CD4-positive, alpha-beta T cell treated with Interferon alpha-2 for 1 hour (primary cell): ENCODE measurements around the gene PCK1.
"Not testable (repeated sequence)": the region's sequence is repeated elsewhere in the genome, so short reads cannot be mapped to it uniquely, and the experiment has no call there.

ENCODE experiments used
- DNase-seq, 2 donors: peaks; one replicate each; pipeline ENCODE4 v3.0.0-alpha.2; 2020 to 2022

Gene PCK1

DNA sequence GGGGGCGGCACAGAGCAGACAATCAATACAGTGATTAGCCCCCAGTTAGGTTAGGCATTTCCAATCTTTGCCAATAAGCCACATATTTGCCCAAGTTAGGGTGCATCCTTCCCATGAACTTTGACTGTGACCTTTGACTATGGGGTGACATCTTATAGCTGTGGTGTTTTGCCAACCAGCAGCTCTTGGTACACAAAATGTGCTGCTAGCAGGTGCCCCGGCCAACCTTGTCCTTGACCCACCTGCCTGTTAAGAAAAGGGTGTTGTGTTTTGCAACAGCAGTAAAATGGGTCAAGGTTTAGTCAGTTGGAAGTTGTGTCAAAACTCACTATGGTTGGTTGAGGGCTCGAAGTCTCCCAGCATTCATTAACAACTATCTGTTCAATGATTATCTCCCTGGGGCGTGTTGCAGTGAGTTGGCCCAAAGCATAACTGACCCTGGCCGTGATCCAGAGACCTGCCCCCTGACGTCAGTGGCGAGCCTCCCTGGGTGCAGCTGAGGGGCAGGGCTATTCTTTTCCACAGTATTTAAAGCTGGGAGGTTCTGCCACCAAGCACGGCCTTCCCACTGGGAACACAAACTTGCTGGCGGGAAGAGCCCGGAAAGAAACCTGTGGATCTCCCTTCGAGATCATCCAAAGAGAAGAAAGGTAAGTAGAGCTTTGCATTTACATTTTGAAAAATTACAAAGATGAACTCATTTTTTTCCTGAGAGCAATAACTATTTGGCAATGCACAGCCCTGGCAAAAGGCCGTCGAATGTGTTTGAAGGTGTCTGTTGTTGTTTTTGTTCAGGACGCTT lies at the start of gene PCK1:
Gene PCK1 (plus strand): TSS at position 557 of the 802 bp plus-strand sequence. CDS start 302 bp downstream, outside the sequence.
- DNase-seq = no peak

DNA sequence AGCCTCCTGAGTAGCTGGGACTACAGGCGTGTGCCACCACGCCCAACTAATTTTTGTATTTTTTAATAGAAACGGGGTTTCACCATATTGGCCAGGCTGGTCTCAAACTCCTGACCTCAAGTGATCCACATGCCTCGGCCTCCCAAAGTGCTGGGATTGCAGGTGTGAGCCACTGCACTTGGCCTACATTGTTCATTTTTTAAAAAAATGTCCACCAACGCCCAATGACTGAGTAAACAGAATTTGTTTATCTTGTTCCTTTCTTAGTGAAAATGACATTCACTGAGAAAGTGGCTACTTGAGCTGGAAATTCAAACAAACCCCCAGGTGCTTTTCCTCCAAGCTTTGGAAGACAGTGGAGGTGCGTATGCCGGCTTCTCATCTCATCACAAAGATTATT lies 49.2 kb upstream of the PCK1 start:
- not testable (repeated sequence) for DNase-seq

DNA sequence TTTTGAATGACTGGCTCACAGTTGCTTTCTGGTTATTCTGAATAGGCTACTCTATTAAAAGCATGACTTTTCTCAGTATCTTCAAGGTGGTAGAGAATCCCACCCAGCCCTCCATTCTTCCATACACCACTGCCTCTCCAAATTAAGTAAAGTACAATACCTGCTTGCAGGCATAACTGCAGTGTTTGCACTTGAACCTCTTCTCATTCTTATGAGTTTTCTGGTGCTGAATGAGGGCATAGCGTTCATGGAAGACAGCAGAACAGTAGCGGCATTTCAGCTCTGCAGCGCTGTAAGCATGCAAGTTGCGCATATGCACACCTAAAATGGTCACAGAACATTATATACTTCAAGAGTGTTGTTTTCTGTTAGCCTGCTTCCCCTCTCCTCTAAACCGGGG lies 48.5 kb upstream of the PCK1 start:
- DNase-seq = no peak

DNA sequence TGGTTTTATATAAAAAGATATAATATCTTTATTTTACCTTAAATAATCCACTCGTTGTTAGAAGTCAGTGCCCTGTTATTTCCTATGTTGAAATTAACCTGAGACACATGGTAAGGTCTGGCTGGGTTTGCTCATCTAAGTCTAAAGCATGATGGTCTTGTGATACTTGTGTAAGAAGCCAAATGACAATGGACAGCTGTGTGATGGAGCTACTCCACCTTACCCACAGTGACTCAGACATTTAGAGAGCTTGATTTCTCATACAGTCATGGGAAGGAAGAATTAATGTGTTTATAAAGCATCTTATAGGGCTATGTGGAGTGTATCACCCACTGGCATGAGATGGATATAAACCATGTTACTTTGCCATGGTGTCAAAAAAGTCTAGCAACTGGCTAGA lies 47.7 kb upstream of the PCK1 start:
- DNase-seq = no peak

DNA sequence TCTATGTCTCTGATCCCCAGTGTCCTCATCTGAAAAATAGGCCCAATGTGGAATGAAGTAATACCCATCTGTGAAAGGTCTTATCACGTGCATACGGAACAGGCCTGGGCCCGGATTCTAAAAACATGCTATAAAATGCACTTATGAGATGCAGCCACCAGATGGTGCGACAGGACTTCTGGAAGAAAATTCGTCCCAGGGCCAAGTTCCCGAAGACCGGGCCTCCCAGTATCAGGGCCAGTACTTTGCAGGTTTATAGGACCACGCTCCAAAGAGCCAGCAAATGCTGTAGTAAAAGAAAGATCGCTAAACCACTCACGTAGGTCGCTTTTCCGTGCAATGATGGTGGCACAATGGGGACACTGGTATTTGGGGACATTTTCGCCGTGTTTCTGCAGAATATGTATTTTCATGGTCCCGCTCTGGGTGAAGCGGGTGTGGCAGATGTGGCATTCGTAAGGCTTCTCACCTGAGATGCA lies 46.6 kb upstream of the PCK1 start:
- peak; percentile 34 to 37 for DNase-seq

DNA sequence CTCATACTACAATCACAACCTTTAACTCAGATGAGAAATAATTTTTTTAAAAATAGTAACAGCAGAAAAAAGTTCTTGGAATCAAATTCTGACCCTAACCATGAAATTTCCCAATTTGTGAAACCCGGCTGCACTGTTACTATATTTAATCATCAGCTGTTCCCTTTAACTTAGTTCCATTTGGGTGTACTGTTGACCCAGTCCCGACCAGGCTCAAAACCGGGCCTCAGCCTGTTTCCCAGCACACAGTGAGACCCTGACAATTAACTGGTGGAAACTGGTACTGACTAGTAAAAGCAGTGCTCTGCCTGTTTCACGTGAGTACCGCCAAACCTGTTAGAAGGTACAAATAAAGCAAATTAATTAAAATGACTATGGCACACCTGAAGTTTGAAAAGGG lies 43.0 kb upstream of the PCK1 start:
- DNase-seq = no peak

DNA sequence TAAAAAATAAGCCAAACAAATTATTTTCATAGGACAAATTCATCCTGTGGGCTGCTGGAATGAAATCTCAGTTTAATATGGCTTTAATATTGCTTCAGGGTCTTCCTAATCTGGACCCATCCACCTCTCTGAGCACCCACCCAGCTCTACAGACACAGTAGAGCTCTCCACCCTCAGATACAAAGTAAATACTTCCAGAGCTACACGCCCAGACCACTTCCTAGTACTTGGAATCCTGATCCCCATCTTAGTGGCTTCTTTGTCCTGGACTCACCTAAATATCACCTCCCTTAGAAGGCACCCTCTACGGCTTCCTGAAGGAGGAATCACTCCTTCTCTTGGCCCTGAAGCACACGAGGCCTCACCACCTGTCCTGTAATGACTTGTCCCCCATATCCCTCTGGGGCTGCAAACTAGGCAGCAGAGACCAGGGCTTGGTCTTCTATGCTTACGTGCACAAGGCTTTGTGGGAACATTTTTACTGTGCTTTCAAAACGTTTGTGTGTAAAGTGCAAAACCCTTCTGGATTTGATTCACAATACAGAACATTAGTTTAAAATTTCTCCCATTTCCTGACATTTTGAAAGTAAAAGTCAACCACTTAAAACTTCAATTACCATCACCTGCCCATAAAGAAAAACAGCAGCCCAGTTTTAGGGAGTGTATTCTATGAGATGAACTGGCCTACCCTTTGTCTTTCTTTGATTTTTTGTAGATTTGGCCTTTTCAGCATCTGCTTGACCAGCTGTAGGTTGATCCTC lies 38.4 kb upstream of the PCK1 start:
- no peak for DNase-seq

DNA sequence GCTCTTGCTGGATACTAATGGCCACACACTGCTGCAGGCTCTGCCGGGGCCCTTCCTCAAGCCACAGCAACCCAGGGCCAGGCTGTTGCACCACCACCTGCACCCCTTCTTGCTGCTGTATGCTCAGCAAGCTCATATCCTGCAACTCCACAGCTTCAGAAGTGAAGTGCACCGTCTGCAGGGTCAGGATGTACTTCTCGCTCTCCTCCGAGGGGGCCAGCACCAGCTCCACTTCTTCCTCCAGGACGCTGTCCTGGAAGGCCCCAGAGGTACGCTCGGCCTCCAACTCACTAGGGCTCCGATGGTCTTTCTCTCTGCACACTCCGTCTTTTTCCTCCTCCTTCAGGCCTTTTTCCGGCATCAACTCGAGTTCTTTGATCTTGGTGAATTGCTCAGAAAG lies 37.1 kb upstream of the PCK1 start:
- DNase-seq = no peak

DNA sequence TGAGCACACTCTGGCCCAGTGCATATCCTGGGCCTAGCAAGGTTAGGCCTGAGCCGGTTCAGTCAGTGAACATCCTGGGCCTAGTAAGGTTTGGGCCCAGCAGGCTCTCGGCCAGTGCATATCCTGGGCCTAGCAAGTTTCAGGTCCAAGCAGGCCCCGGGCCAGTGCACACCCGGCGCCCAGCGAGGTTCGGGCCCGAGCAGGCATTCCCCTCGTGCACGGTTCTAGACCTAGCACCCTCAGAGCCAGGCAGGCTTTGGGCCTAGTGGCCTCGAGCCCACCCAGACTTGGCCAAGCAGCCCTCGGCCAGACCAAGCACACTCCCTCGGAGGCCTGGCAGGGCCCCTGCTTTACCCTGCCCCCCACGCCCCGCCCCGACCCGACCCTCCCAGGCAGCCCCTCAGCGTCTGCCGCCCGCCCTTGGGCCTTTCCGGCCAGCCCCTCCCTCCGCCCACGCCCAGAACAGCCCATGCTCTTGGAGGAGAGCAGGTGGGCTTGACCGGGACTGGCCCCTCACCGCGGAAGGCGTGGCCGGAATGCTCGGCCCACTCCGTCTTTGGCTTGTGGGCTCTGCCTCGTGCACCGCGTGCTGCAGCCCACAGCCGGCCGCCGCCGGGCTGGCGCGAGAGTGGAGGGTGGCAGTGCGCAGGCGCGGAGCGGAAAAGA lies 36.3 kb upstream of the PCK1 start, which contains the start of gene CTCFL:
Gene CTCFL (minus strand): TSS at position 630 of the 666 bp plus-strand sequence. CDS start 935 bp downstream, outside the sequence.
- DNase-seq = no peak

DNA sequence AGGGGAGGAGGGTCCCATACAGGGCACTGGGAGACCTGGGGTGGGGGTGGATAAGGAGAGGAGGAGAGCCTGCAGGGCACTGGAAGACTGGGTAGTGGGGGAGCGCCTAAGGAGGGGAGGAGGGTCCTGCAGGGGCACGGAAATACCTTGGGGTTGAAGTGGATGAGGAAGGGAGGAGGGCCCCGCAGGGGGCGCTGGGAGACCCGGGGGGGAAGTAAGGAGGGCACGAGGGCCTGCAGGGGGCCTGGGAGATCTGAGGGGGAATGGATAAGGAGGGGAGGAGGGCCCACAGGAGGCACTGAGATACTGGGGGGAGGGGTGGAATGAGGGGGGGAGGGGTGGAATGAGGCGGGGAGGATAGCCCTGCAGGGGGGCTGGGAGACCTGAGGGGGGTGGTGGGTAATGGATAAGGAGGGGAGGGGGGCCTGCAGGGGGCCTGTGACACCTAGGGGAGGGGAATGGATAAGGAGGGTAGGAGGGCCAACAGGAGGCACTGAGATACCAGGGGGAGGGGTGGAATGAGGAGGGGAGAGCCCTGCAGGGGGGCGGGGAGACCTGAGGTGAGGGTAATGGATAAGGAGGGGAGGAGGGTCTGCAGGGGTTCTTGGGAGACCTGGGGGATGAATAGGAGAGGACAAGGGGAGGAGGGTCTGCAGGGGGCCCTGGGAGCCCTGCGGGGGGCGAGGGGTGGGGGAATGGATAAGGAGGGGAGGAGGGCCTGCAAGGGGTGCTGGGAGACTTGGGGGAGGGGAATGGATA lies 35.4 kb upstream of the PCK1 start:
- DNase-seq = no peak

DNA sequence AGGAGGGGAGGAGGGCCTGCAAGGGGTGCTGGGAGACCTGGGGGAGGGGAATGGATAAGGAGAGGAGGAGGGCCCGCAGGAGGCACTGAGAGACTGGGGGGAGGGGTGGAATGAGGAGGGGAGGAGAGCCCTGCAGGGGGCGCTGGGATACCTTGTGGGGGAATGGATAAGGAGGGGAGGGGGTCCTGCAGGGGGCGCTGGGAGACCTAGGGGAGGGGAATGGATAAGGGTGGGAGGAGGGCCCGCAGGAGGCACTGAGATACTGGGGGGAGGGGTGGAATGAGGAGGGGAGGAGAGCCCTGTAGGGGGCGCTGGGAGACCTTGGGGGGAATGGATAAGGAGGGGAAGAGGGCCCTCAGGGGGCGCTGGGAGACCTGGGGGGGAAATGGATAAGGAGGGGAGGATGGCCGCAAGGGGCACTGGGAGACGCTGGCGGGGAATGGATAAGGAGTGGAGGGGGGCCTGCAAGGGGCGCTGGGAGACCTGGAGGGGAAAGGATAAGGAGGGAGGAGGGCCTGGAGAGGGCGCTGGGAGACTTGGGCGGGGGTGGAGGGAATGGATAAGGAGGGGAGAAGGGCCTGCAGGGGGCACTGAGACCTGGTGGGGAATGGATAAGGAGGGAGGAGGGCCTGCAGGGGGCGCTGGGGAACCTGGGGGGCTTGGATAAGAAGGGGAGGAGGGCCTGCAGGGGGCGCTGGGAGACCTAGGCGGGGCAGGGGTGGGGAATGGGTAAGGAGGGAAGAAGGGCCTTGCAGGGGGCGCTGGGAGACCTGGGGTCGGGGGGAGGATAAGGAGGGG lies 34.6 kb upstream of the PCK1 start:
- no peak for DNase-seq

DNA sequence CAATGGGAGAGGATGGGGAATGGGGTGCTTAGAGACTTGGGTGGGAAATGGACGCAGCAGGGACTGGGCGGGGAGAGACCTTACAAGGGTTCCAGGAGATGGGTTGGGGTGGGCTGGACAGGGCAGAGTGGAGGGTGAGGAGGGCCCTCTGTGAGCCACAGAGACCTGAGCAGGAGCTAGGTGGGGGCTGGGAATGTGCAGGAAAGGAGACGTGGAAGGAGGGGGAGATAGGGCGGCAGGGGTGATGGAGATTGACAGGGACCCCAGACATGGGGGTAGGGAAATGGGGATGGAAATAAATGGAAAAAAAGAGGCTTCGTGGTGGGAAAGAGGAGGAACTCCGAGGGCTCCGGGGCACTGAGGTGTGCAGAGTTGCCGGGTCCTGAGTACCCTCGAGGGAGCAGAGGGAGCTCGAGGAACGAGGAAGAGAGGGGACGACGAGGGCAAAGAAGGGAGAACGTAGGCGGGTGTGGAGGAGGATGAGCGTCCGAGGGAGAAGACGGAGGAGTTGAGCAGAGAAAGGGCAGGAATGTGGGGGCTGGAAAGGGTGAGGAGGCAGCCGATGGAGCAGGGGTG lies 33.9 kb upstream of the PCK1 start:
- DNase-seq = no peak

DNA sequence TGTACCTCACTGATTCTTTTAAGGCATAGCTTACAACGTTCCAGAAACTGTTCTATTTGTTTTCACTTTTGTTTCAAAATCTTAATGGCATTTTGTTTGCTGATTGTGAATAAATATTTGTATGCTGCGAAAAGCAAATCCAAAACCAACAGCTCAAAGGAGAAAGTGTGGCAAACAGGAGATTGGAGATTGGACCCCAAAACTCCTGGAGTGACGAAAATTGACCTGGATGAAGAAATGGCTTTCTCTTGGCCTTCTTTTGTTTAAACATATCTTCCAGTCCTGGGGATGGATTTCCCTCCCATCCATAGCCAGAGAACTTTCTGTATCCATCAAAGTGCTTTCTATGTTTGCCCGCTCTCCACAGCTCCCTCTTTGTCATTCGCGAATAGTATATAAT lies 33.2 kb upstream of the PCK1 start:
- no peak for DNase-seq

DNA sequence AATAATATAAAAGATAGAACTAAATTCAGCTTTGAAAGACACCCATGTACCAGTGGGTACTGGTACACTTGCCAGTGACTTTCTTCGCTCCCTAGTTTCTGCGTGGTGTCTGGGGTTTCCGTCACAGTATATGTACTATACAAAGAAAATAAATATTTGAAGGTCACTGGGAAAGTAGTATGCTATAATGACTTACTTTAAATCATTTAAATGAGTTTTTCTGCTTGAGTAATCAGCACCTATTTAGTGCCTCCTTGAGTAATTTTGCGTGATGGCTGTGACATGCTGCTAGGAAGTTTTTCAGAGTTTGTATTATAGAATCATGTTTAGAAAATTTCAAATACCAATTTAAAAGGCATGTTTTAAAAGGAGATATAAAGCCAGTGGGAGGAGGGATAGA lies 32.8 kb upstream of the PCK1 start:
- no peak for DNase-seq

DNA sequence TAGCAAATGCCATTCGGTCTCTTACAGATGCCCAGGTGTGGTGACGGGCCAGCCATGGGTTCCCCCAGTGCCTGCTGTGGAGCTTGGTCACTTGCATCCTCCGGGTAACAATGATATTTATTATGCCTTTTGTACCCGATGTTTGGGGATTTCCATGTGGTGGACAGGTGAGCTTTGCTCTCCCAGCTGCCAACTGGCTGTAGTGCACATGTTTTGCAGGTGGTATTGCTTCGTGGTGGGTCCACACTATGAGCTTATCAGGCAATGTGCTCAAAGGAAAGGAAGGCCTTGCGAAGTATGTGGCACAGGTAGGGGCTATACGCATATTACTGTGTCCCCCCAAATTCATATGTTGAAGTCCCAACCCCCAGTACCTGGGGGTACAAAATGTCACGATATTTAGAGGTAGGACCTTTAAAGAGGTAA lies 31.7 kb upstream of the PCK1 start:
- no peak for DNase-seq

DNA sequence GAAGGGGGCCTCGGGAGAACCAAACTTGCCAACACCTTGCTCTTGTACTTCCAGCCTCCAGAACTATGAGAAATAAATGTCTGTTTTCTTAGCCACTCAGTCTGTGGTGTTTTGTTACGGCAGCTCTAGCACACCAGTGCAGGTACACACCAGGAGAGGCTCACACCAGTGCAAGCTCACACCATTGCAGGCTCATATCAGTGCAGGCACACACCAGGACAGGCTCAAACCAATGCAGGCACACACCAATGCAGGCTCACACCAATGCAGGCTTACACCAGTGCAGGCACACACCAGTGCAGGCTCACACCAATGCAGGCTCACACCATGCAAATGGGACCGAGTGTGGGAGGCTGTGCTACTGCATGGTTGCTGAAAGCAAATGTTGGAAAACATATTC lies 31.1 kb upstream of the PCK1 start:
- no peak for DNase-seq

DNA sequence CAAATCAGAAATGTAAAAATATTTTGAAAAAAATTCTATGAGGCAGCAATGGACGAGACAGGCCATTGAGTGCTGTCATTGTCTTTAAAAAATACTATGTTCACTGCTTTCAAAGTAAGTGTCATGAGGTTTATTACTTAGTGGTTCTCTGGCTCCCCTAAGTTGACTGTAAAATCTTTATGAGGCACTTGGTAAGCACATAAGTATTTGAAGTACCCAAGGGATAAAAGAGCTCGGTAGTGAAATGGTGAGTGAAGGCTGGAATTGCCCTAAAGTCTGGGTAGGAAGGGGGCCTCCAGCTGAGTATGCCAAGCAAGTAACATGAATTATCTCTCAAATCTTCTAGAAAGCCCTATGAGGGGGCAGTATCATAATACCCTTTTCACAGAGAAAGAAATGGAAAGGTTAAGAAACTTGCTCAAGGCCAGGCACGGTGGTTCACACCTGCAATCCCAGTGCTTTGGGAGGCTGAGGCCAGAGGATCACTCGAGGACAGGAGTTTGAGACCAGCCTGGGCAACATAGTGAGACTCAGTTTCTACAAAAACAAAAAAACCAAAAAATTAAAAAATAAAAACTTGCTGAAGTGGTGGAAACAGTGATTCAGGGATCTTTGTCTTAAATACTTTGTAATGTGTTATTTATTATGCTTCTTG lies 30.5 kb upstream of the PCK1 start:
- DNase-seq = no peak

DNA sequence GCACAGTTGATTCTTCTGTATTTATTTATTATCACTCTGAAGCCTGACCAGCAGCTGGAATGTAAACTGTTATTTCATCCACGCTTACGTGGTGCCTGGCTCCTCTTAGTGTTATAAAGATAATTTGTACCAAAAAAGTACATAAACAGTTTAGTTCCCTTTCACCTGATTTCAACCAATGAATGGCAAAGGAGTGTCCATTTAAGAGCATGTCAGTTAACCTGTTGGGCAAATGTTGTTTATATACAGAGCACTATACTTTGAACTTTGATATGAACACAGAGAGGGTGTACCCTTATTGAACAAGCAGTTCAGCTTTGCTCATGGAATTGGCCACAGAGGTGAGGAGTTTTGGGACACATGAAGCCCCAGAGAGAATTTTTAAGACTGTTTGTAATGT lies 28.8 kb upstream of the PCK1 start:
- DNase-seq = no peak

DNA sequence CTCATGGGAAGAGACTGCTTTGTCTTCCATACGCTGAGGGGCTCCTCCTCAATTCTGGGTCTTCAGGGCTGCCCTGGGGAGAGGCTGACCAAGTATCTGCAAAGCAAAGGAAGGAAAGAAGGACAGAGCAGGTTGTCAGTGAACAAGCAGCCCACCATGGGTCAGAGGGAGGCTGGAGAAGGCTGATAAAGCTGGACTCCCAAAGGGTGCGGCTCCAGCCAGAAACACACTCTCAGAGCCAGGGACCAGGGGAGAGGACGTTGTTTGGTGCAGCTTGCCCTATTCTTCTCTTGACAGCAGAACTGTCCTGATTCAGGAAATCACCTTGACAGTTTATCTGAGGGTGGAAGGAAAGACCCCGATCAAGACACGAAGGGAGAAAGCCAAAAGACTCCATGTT lies 25.6 kb upstream of the PCK1 start:
- no peak for DNase-seq

DNA sequence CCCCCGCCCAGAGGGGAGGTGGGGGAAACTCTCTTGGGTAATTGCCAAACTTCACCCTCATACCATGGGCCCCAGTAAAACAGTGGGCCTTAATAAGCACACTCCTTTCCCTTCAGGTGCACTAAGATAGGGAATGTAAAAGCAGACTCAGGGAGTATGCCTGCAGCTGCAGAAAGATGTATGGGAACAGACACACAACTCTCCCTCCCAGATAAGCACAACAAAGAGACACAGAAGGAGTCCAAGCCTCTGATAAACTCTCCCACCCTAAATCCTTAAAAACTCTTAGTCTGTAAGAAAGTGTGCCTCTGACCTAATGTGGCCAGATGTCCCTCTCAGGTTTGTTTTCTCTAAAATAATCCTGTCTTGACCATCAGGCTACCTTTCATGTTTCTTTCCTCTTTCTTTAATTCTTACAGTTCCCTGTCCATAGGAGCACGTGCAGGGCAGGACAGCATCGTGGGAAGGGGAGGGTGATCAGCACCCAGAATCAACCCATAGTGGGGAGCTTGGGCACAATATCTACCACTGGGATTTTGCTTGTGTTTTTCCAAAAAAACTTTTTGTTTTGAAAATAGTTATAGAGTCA lies 24.7 kb upstream of the PCK1 start:
- no peak for DNase-seq
